ENCODE results near the gene DTX1.

Gene DTX1

GRCh38 chr12:113095405-113095804 lies 38.9 kb downstream of the DTX1 start:
- no peak for DNase-seq

GRCh38 chr12:113096675-113097461 lies 40.3 kb downstream of the DTX1 start:
- DNase-seq: no peak

GRCh38 chr12:113097716-113098440 lies 41.3 kb downstream of the DTX1 start:
- DNase-seq: peak in 2 of 3 experiments; percentile 31 to 56

GRCh38 chr12:113098441-113099028 lies 42.0 kb downstream of the DTX1 start:
- DNase-seq: peak; percentile 72 to 92 (median 78)

- no peak for DNase-seq
Measured at GRCh38 chr12:113099364-113099763, 42.8 kb downstream of the DTX1 start.

- DNase-seq: no peak
Measured at GRCh38 chr12:113099764-113100163, 43.2 kb downstream of the DTX1 start.

- DNase-seq: no peak
Measured at GRCh38 chr12:113101751-113102150, 45.2 kb downstream of the DTX1 start.

GRCh38 chr12:113102811-113103210 lies 46.3 kb downstream of the DTX1 start:
- no peak for DNase-seq

- no peak for DNase-seq
Measured at GRCh38 chr12:113103756-113104450, 47.4 kb downstream of the DTX1 start.

GRCh38 chr12:113104953-113105510 lies 48.5 kb downstream of the DTX1 start:
- no peak for DNase-seq

- DNase-seq: no peak
Measured at GRCh38 chr12:113105606-113106271, 49.2 kb downstream of the DTX1 start.

- DNase-seq: no peak
Measured at GRCh38 chr12:113106361-113106760, 49.8 kb downstream of the DTX1 start.

- DNase-seq: peak in 1 of 3 experiments; percentile 18
Measured at GRCh38 chr12:113108308-113108707, 51.8 kb downstream of the DTX1 start.

- DNase-seq: peak in 1 of 3 experiments; percentile 28
Measured at GRCh38 chr12:113109360-113109759, 52.8 kb downstream of the DTX1 start.

GRCh38 chr12:113109872-113110599 lies 53.5 kb downstream of the DTX1 start:
- no peak for DNase-seq

- DNase-seq: no peak
Measured at GRCh38 chr12:113111247-113111646, 54.7 kb downstream of the DTX1 start.

GRCh38 chr12:113112043-113112899 lies 55.7 kb downstream of the DTX1 start:
- no peak for DNase-seq

GRCh38 chr12:113113397-113113796 lies 56.9 kb downstream of the DTX1 start:
- no peak for DNase-seq

GRCh38 chr12:113114447-113115178 lies 58.1 kb downstream of the DTX1 start:
- DNase-seq: peak in 1 of 3 experiments; percentile 39
